ENCODE measurements around the gene SERPINC1.
"Not testable (repeated sequence)": the region's sequence is repeated elsewhere in the genome, so short reads cannot be mapped to it uniquely, and the experiment has no call there.

The SERPINC1 gene

DNA sequence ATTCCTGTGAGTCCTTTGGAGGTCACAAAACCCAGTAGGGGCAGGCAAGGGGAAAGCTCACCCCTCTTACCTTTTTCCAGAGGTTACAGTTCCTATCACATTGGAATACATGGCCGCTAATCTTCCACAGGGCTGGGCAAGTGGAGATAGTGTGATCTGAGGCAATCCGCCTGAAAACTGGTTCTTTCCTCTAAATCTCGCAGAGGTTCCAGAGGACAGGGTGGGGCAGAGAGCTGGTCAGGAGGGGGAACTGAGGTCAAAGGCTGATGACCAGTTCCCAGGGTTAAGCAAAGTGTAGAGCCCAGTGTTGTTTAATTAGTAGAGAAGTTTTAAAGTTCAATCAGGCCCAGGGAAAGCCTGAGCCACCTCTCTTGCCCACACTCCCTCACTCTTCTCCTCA, at the start of gene SERPINC1:
Gene SERPINC1, minus strand, starts transcription at position 179 of the 400 bp plus-strand sequence. Its CDS starts 68 bp downstream, at position 111.
- no peak for DNase-seq (ENCODE audit: low read depth in 1 of 2, low spot score in 1 of 2)

DNA sequence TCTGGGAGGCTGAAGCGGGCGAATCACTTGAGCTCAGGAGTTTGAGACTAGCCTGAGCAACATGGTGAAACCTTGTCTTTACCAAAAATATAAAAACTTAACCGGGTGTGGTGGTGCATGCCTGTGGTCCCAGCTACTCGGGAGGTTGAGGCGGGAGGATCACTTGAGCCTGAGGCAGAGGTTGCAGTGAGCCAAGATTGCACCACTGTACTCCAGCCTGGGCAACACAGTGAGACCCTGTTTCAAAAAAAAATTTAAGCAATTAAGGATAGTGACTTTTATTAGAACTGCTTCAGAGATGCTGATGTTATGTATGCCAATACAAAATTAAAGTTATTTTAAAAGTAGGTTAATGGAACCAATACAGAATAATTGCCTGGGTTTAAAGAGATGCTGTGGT, 48.8 kb upstream of the SERPINC1 start:
- DNase-seq (ENCODE audit: low read depth in 1 of 2, low spot score in 1 of 2) = not testable (repeated sequence)

DNA sequence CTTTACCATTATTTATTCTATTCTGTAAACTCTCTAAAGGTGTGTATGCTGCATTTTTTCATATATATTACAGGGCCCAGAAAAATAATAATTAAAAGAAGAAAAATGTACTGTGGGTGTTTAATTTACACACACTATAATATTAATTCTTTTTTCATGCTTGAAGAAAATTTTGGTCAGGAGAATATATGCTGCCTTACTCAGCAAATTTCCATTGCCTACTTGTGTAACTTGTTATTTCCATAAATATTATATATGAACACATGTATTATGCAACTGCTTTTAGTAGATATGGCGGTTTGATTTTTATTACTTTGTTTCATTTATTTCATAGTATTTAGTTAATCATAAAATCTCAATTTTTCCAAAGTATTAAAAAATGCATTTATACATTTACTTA, 46.4 kb upstream of the SERPINC1 start:
- no peak for DNase-seq (ENCODE audit: low read depth in 1 of 2, low spot score in 1 of 2)

DNA sequence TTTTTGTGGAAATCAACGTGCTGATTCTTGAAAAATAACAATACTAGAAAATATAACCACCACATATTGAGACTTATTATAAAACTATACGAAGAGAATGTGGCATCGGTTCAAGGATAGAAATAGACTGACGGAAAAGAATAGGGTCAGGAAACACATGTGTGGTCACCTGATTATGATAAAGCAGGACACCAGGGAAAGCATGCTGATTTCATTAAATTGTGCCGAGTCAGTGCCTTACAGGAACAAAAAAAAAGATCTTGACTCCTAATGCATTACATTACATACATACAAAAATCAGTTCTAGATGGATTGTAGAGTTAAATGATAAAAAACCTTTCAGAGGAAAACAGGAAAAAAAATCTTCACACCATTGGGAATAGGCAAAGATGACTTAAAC, 43.5 kb upstream of the SERPINC1 start:
- DNase-seq (ENCODE audit: low read depth in 1 of 2, low spot score in 1 of 2) = no peak

DNA sequence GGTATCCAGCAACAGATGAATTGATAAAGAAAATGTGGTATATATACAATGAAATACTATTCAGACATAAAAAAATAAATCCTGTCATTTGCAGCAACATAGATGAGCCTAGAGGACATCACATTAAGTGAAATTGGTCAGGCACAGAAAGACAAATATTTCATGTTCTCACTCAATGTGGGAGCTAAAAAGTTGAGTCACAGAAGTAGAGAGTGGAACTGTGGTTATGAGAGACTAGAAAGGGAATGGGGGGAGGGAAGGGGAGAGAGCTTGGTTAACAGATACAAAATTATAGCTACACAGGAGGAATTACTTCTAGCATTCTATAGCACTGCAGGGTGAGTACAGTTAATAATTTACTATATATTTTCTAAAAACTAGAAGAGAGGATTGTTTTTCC, 37.1 kb upstream of the SERPINC1 start:
- DNase-seq (ENCODE audit: low read depth in 1 of 2, low spot score in 1 of 2) = no peak

DNA sequence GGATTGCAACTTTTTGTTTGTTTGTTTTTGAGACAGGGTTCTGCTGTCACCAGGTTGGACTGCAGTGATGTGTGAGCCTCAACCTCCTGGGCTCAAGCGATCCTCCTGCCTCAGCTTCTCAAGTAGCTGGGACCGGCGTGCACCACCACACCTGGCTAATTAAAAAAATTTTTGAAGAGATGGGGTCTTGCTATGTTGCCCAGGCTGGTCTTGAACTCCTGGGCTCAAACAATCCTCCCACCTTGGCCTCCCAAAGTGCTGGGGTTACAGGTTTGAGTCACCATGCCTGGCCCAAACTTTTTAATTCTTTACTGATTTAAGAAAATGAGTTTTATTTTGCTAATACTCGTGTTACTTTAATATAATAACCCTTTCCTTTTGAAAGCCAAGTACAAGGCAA, 31.5 kb upstream of the SERPINC1 start:
- DNase-seq (ENCODE audit: low read depth in 1 of 2, low spot score in 1 of 2) = no peak

DNA sequence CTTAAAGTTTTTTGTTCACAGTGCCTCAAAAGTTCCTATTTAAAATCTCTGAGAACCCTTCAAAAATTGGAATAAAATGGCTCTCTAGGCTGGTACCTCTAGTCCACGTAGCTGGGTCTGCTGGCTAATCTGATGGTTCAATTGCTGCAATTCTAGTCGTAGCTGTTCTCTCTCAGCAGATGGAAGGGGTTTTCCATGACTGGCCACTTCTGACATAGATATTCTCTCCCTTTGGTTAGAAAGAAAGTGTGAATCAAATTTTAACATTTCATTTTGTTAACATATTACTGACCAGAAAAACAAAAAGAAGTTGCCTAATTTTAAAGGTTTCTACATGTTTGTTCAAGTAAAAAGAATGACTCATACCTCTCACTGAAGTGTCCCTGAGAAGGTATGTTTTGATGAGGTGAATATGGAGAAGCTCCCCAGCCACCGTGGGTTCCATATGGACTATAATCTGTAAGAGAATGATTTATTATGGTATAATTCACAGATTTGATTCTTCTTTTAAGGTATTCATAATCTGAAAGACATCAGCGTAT, 29.3 kb upstream of the SERPINC1 start:
- DNase-seq (ENCODE audit: low read depth in 1 of 2, low spot score in 1 of 2) = no peak

DNA sequence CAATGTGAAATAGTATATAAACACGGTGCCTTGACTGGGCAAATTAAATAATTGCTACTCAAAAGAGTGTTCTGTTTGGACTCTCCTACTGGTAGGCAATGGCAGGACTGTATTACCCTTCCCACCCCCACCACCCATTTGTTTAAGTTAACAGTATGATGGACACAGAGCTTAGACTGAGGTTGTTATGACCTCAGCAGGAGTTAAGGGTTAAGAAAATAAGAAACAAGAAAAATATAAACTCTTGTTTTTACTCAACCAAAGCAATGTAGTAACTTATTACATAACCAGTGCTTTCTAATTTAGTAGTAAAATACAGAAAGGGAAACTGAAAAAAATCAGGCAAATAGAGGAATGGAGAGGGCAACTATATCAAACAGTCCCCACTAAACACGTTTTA, 19.9 kb upstream of the SERPINC1 start:
- DNase-seq (ENCODE audit: low read depth in 1 of 2, low spot score in 1 of 2) = no peak

DNA sequence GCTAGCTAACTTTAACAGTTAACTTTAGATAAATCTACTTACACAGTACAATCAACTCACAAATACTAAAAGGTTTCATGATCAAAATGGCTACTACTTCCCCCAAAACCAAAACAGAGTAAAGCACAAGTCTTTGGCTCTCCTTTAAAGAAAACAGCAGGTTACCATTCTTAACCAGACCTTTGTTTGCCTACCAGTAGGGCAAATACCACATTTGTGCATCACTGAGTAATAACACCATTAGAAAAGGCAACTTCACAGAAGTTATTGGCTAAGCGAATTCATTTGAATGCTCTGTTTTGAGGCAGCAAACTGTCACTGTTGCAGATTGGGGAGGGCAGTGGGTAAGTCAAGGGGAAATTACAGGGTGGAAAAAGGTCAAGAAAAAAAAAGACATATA, 17.3 kb upstream of the SERPINC1 start:
- DNase-seq (ENCODE audit: low read depth in 1 of 2, low spot score in 1 of 2) = no peak

DNA sequence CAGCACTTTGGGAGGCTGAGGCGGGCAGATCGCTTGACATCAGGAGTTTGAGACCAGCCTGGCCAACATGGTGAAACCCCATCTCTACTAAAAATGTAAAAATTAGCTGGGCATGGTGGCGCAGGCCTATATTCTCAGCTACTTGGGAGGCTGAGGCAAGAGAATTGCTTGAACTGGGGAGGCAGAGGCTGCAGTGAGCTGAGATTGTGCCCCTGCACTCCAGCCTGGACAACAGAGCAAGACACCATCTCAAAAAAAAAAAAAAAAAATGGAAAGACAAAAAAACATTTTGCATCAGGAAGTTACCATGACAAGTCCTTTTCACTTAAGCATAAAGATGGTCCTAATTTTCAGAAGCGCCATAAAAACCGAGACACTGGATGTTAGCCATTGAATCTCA, 13.4 kb upstream of the SERPINC1 start:
- DNase-seq (ENCODE audit: low read depth in 1 of 2, low spot score in 1 of 2) = not testable (repeated sequence)

DNA sequence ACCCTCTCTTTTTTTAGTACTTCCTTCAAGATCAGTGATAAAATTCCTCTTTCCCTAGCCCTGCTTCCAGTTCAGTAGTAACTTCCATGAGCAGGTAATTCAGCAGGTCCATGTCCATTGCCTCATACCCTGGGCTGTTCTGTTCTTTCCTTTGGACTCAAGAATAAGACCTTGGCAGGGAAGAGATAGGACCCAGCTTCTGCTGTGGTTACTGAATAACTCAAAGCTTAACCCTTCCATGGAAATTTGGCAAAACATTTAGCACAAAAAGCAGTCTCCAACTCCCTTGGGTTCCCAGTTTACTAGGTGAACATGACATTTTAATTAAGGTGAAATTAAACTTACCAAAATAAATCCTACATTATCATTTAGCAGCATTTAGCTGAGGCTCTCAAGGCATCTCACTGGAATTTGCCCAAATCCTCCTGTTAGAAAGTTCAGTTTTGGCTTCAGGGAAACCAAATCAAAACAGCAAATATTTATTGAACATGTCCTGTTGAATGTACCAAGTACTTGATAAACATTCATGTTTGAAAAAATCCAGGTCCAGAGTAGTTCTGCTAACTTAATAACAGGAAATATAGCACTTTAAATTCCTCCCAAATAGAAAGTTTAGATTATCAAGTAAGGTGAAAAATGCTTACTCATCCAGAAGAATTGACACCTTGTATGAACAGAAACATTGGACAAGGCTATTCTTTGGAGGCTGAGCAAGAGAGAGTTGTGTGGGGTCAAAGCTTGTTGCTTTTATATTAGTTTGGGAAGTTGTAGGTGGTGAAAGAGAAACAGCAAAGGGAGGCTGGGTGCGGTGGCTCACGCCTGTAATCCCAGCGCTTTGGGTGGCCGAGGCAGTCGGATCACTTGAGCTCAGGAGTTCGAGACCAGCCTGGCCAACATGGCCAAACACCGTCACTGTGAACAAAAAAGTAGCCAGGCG, 8.4 kb upstream of the SERPINC1 start:
- DNase-seq (ENCODE audit: low read depth in 1 of 2, low spot score in 1 of 2) = no peak

DNA sequence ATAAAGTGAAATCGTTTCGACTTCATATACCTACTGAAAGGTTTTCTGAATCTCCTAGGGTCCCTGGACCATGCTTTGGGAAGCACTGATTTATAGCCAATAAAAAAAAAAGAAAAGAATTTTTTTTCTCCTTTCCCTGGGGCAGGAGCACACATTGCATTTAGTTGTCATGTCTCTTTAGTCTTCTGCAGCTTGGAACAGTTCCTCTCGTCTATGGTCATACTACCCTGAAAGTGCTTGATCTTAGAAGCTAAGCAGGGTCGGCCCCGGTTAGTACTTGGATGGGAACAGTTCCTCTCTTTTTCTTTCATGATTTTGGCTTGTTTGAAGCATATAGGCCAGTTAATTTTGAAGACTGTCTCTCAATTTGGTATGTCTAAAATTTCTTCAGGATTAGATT, 3.7 kb upstream of the SERPINC1 start:
- no peak for DNase-seq (ENCODE audit: low read depth in 1 of 2, low spot score in 1 of 2)

DNA sequence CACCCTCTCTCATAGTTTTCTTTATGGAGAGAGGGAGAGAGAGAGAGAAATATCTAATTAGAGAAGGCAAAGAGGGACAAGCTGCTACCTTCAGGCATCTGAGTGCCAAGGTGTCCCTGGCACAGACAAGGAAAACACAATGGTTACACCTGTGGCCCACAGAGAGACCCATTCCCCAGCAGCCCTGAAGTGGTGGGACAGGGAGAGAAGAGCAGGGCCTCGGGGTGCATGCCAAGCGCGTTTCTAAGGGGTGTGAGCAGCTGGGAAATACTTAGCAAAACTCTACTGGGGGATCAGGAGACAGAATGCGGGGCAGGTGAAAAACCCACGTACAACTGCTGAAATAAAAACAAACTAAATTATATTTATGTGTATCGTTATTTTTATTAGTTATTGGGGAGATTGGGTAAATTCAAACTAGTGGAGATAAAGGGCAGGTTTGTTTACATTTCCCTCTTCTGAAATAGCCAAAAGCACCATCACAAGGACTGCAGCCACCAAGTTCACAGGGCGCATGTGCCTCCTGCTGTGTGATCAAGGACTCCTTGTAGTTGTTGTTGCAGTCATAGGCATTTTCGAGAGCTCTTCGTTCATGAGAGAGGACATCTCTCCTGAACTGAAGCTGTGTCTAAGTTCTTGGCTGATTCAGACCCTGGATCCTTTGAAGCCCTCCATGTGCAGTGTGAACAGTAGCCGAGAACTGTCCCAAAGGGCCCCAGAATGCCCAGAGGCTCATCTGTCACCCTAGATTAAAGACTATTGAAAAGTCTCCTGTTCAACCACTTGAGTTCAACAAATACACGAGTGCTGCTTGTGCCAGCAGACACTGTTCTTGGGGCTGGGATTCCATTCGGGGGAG, 737 bp upstream of the SERPINC1 start:
- no peak for DNase-seq (ENCODE audit: low read depth in 1 of 2, low spot score in 1 of 2)

DNA sequence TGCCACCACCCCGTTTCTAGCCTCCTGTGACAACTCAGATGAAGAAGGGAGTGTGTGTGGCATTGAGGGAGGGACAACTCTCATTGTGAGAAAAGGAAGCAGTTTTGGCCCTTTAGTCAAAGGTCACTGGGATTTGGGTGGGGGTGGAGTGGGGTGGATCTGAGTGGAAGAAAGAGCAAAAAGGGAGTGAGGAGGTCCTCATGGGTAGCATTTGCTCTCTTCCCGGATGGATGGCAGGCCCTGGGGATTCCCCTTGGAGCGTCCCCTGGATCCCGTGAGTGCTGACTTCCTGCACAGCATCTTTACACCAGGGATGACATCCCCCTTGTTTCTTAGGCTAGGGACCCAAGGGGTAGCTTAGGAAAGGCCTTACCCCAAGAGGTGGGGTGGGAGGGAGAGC, 460 bp downstream of the SERPINC1 start:
- no peak for DNase-seq (ENCODE audit: low read depth in 1 of 2, low spot score in 1 of 2)

DNA sequence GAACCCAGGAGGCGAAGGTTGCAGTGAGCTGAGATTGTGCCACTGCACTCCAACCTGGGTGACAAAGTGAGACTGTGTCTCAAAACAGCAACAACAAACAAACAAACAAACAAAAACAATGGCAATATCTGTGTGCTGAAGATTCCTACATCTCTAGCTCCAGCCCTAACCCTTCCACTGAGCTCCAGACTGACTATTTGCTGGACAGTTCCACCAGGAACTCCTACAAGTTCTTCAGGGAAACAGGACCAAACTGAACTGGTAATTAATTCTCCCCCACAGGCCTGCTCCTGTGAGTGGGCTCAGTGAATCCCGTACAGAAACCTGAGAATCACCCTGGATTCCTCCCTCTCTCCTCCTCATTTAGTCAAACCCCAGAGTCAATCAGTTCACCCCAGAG, 1.5 kb downstream of the SERPINC1 start:
- DNase-seq (ENCODE audit: low read depth in 1 of 2, low spot score in 1 of 2) = no peak

DNA sequence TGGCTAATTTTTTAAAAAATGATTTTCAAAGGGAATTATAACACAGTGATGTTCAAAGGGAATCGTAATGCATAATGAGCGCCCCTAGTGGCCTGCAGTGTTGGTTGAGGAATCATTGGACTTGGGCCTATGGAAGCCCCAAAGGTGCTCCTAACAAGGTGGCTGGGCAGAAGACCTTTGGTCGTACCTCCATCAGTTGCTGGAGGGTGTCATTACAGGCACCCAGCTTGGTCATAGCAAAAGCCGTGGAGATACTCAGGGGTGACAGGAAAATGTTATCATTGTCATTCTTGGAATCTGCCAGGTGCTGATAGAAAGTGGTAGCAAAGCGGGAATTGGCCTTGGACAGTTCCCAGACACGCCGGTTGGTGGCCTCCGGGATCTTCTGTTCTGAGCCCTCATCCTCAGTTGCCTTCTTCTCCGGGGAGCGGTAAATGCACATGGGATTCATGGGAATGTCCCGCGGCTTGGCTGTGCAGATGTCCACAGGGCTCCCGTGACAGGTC, 2.7 kb downstream of the SERPINC1 start:
- no peak for DNase-seq (ENCODE audit: low read depth in 1 of 2, low spot score in 1 of 2)

DNA sequence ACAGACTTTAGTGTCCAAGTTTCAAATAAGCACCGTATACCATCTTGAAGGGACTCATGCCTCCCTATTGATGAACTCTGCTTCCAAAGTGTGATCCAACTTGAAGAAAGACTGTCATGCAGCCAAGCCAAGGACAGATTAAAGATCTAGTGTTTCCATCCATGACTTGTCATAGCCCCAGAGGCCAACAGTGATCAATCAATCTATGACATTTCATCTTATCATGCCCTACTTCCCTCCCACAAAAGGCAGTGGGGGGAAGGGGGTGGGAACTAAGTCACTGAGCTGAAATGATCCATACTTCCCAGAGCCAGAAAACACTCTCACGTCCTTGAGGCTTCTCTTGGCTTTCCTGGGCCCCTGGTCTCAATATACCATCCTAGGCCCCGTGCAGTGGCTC, 4.0 kb downstream of the SERPINC1 start:
- DNase-seq (ENCODE audit: low read depth in 1 of 2, low spot score in 1 of 2) = no peak

DNA sequence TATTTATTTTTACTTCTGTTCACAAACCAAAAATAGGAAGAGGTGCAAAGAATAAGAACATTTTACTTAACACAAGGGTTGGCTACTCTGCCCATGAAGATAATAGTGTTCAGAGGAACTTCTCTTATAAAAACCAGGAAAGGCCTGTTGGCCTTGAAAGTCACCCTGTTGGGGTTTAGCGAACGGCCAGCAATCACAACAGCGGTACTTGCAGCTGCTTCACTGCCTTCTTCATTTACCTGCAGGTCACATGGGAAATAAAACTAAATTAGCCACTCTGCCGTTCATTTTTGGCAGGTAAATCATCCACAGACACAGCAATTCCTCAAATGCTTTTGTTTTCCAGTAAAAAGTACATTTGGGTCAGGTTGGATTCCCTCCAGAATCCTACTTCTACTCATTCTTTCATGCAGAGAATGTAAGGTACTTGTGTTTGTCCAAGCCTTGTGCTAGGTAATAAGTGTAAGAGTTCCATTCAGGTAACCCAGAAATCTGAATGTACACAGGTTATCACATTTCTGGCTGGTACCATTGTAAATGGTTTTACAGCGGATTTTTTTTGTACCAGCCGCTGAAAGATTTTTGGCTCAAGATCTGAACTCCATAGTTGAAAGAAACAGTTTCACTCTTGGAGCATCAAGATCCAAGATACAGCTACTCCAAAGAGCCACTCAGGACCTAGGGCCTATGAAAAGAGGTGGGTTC, 13.1 kb downstream of the SERPINC1 start:
- DNase-seq (ENCODE audit: low read depth in 1 of 2, low spot score in 1 of 2) = no peak

DNA sequence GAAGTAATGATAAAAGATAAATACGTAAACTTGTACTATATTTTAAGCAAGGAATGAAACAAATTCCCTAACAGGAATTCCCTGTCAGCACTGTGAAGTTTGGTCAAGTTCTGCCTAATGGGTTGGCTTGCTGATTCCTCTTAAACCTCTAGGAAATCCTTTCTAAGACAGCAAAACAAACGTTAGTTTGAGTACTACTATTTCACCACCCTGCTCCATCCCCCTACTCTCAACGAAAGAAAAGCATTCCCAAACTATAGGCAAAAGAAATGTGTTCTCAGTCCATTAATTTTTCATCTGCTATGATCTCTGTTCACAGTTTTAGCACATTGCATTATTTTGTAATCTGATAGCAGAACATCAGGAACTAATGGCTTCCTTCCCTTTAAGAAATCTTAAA, 16.1 kb downstream of the SERPINC1 start:
- no peak for DNase-seq (ENCODE audit: low read depth in 1 of 2, low spot score in 1 of 2)

DNA sequence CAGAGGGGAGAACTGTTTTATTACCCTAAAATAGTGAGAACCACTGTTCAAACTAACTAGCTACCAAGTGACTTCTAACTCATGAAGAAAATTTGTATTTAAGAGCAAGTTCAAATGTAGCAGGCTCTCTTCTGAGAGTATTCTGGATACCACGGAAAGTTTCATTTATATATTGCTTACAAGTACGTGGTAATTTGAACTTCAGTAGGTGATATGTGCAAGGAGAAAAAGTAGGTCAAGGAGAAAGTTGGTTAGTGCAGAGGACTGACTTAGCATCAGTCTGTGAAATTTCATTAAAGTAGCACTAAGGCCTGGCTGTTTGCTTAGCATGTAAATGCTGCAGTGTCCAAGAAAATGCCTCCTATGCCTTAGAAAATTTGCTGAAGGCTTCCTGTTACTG, 16.7 kb downstream of the SERPINC1 start:
- no peak for DNase-seq (ENCODE audit: low read depth in 1 of 2, low spot score in 1 of 2)

DNA sequence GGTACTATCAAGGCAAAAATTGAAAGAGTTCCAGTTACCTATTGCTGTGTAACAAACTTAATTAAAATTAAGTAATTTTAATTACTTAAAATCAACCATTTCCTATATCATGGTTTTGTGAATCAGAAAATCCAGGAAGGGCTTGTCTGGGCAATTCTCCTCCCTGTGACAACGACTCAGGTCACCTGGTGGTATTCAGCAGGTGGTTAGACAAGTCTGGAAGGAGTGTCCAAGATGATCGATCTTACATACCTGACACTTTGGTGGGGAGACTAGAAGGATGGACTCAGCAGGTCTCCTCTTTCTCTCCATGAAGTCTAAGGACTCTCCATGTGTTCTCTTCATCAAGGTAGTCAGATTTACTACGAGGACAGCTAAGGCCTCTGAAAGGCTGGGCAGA, 22.9 kb downstream of the SERPINC1 start:
- no peak for DNase-seq (ENCODE audit: low read depth in 1 of 2, low spot score in 1 of 2)

Measured in activated T-helper 1 cell treated with anti-CD3 and anti-CD28 coated beads, Interleukin-2, amount 50 U/mL, for 16 hours (primary cell).